HL-60 (cell line): Measurements from ENCODE around the gene KLHDC8A.

Source experiments
- DNase-seq, 2 experiments: peaks; one replicate each; pipeline ENCODE4 v3.0.0-alpha.2; 2010 to 2020; ENCODE audit warnings: low read depth in 1 of 2, low spot score in 1 of 2
- H3K27ac ChIP-seq: fragments of 250-450 bp; sonication (Bioruptor Pico); replicated peaks from 2 replicates; pipeline ENCODE4 v1.5.1; 2020; ENCODE audit warnings: mild to moderate bottlenecking, moderate library complexity
- H3K27me3 ChIP-seq: fragments of 250-450 bp; sonication (Bioruptor Pico); 2 replicates; pipeline ENCODE4 v1.5.1; 2021; ENCODE audit warnings: mild to moderate bottlenecking, moderate library complexity; ENCODE audit not compliant: insufficient read depth, poor library complexity, severe bottlenecking
- H3K4me3 ChIP-seq: replicated peaks from 2 replicates; pipeline ENCODE4 v1.5.1; 2011; ENCODE audit warnings: mild to moderate bottlenecking, control low read depth, low read length; ENCODE audit not compliant: insufficient read depth
- GABPA ChIP-seq: IDR thresholded peaks from 2 replicates; pipeline ENCODE4 v1.6.1; 2012; ENCODE audit warnings: low read depth
- POLR2AphosphoS5 ChIP-seq: IDR thresholded peaks from 2 replicates; pipeline ENCODE4 v1.6.1; 2012; ENCODE audit warnings: low read depth
- SPI1 ChIP-seq: IDR thresholded peaks from 2 replicates; pipeline ENCODE4 v1.6.1; 2012; ENCODE audit warnings: low read depth, mild to moderate bottlenecking, borderline replicate concordance
- TF ChIP-seq, protein P1 (sequence below): IDR thresholded peaks from one replicate; pipeline ENCODE4 v1.5.1; 2011; ENCODE audit warnings: low read length, control low read depth, inconsistent platforms; ENCODE audit not compliant: insufficient read depth
- TF ChIP-seq, protein P2 (sequence below): IDR thresholded peaks from 2 replicates; pipeline ENCODE4 v1.6.1; 2012; ENCODE audit warnings: low read depth; ENCODE audit not compliant: insufficient replicate concordance

The KLHDC8A gene

DNA sequence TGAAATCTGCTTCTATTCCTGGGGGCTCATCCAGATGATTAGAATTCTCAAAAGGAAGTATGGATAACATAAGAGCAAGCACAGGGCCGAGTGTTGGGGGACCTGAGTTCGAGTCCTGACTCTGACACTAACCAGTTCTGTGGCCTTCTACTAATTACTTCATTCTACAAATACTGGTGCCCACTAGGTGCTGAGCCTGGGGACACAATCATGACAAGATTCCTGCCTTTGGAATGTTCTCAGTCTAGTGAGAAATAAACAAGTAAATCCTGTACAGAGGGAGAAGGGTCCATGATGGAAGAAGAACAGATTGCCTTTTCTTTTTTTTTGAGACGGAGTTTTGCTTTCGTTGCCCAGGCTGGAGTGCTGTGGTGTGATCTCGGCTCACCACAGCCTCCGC lies 32.9 kb downstream of the KLHDC8A start:
- TF ChIP-seq POLR2AphosphoS5 (no peak), GABPA (no peak), SPI1 (no peak)
- TF ChIP-seq, protein P1, sequence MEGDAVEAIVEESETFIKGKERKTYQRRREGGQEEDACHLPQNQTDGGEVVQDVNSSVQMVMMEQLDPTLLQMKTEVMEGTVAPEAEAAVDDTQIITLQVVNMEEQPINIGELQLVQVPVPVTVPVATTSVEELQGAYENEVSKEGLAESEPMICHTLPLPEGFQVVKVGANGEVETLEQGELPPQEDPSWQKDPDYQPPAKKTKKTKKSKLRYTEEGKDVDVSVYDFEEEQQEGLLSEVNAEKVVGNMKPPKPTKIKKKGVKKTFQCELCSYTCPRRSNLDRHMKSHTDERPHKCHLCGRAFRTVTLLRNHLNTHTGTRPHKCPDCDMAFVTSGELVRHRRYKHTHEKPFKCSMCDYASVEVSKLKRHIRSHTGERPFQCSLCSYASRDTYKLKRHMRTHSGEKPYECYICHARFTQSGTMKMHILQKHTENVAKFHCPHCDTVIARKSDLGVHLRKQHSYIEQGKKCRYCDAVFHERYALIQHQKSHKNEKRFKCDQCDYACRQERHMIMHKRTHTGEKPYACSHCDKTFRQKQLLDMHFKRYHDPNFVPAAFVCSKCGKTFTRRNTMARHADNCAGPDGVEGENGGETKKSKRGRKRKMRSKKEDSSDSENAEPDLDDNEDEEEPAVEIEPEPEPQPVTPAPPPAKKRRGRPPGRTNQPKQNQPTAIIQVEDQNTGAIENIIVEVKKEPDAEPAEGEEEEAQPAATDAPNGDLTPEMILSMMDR = no peak
- TF ChIP-seq, protein P2, sequence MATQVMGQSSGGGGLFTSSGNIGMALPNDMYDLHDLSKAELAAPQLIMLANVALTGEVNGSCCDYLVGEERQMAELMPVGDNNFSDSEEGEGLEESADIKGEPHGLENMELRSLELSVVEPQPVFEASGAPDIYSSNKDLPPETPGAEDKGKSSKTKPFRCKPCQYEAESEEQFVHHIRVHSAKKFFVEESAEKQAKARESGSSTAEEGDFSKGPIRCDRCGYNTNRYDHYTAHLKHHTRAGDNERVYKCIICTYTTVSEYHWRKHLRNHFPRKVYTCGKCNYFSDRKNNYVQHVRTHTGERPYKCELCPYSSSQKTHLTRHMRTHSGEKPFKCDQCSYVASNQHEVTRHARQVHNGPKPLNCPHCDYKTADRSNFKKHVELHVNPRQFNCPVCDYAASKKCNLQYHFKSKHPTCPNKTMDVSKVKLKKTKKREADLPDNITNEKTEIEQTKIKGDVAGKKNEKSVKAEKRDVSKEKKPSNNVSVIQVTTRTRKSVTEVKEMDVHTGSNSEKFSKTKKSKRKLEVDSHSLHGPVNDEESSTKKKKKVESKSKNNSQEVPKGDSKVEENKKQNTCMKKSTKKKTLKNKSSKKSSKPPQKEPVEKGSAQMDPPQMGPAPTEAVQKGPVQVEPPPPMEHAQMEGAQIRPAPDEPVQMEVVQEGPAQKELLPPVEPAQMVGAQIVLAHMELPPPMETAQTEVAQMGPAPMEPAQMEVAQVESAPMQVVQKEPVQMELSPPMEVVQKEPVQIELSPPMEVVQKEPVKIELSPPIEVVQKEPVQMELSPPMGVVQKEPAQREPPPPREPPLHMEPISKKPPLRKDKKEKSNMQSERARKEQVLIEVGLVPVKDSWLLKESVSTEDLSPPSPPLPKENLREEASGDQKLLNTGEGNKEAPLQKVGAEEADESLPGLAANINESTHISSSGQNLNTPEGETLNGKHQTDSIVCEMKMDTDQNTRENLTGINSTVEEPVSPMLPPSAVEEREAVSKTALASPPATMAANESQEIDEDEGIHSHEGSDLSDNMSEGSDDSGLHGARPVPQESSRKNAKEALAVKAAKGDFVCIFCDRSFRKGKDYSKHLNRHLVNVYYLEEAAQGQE = no peak
- Histone ChIP-seq H3K4me3 (no peak overlapping the region), H3K27ac (no peak overlapping the region), H3K27me3 (peaks cover 21% of the 10 kb centered on the region)
- no peak for DNase-seq

DNA sequence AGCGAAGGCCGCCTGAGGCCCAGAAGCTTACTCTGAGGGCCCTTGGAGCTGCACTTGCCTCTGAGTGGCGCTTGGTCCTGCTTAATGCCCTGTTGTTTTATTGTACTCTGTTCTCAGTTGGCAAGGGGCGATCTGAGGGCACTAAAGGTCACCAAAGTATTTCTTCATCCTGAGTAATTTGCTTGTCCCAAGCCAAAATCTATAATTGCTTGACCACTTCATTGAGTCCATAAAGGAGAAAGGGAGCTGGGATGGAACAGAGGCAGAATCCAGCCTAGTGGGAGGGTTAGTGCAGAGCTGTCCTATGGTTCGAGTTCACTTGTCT lies 34.8 kb downstream of the KLHDC8A start:
- no peak overlapping the region for H3K27ac ChIP-seq
- DNase-seq = no peak
- no peak overlapping the region for H3K4me3 ChIP-seq
- TF ChIP-seq, protein P1 = no peak
- TF ChIP-seq GABPA = no peak
- peaks cover 21% of the 10 kb centered on the region for H3K27me3 ChIP-seq

DNA sequence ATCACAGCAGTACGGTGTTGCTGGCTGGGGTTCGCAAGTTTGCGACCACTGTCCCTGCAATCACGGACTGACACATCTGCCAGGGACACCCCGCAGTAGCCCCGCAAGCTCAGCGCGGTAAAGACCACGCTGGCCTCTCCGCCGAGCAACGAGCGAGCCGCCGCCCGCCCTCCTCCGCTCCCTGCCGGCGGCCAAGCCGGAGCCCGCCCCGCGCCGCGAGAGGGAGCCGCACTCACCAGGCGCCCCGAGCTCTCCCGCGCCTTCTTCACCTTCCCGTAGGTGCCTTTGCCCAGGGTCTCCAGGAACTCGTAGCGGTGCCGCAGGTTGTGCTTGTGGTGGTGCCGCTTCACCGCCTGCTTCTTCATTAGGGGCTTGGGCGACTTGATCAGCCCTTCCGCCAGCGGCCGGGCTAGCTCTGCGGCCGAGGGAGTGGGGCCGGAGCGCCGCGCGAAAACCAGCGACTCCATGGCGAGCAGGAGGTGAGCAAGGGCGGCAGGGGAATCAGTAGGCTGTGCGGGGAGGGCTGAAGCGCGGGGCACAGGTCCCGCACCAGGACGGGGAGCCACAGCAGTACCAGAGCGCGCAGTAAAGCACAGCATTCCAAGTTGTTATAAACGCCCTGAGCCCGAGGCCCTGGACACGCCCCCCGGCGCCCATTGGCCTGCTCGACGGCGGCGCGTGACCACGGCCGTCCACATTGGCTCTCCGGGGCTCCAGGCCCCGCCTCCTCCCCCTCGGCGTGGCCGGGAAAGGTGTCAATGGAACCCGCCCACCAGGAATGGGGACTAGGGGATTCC lies 35.4 kb downstream of the KLHDC8A start, which contains the start of gene NUAK2:
TSS of gene NUAK2 (minus strand) at position 584 of the 797 bp plus-strand sequence. CDS start at position 467, 117 bp downstream.
- DNase-seq = peak; percentile 23 to 55
- TF ChIP-seq SPI1 = no peak
- TF ChIP-seq, protein P2 = no peak
- no peak for TF ChIP-seq POLR2AphosphoS5
- TF ChIP-seq GABPA = no peak
- TF ChIP-seq, protein P1 = no peak
- peak within 1 kb of the TSS; percentile 37 for H3K4me3 ChIP-seq
- H3K27me3 ChIP-seq = peaks cover 18% of the 10 kb centered on the region
- H3K27ac ChIP-seq = no peak within 1 kb of the TSS
